M059J (cell line): ENCODE measurements around the gene EEF1A2. TPM values are rescaled to one million over a fixed set of nuclear protein-coding genes. Genes with fewer than 3 reads are reported as not detected.

Source experiments
- DNase-seq: peaks from one replicate; pipeline ENCODE4 v3.0.0-alpha.2; 2012; ENCODE audit warnings: low read depth
- total RNA-seq: library from RNA; depleted of rRNA; stranded (reverse); fragments of >200 nt; shearing (Covaris generic); gene quantifications from 2 replicates; pipeline ENCODE4 v1.2.3, GENCODE V29; 2014

EEF1A2 gene
- total RNA-seq, 1 experiment from 2014 or later, result 260 TPM

- DNase-seq, result no peak
These were observed 1.4 kb upstream of the EEF1A2 start for GRCh38 chr20:63500151-63500901.

- no peak for DNase-seq
These were observed 571 bp upstream of the EEF1A2 start for GRCh38 chr20:63499338-63499969.

DNA sequence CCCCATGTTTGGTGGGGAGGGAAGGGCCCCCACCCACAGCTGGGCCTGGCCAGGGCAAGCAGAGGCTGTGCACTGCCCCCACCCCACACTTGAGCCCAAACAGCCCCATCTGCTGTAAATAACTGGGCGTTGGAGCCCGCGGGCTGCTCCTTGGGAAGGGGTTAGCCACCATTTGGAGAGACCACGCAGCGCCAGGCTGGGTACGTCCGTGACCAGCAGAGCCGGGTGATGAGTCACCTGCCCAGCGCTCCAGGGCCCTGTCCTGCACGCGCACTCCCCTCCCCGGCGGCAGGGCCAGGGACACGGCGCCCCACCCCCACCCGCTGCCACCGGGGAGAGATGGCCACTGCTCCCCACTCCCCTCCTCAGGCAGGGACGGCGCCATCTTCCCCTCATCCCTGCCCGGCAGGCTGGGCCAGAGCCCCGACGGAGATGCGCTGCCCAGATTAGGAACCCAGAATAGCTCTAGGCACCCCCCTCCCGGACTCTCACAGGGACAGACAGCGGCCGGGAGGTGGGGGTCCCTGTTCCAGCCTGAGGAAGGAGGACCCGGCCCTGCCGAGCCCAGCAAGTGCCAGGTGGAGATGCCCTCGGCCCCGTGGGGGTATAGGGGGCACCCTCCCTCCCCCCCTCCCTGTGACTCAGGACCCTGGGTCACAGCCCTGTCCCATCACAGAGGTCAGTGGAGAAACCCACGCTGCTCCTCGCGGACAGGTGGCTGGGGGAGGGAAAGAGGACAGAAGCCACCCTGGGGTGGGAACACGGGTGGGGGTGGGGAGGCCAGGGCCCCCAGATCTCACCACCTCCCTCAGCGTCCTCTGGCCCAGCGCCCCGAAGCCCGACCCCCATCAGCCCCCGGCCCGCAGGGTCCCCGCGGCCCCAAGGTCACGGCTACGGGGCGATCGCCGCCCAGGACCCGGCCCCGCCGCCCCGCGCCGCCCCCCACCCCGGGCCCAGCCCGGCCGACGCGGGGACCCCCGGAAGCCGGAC is 642 bp downstream of the EEF1A2 start:
- DNase-seq, result peak; percentile 89

DNA sequence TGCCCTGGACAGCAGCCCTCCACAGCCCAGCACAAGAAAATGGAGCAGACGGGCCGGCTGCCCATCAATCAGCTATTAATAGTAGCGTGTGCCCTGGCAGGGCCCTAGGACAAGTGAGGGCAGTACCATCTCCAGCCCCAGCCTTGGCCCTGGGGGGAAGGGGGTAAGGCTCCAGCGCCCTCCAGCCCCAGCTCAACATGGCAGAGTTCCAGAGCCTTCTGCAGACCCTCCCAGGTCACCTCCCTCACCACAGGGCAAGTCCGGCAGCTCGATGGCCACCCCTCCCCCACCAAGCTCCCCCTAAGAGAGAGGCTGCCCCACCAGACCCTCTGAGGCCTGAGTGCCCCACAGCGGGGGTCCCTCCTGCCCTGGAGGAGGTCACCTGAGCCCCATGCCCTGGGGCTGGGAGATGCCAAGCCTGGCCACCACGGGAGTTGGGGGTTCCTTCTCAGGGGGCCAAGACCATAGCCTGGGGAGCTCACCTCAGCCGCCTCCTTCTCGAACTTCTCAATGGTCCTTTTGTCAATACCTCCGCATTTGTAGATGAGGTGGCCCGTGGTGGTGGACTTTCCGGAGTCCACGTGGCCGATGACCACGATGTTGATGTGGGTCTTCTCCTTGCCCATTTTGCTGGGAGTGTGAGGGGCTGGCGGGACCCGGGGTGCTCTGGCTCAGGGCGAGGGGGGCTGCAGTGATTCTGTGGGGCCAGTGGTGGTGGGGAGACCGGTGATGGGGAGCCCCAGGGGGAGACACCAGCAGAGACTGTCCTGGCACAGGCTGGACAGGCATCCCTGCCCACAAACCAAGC is 1.5 kb downstream of the EEF1A2 start:
- DNase-seq, result no peak

GRCh38 chr20:63496596-63497120 is 2.2 kb downstream of the EEF1A2 start:
- DNase-seq, result no peak

GRCh38 chr20:63495741-63496595 is 2.9 kb downstream of the EEF1A2 start:
- DNase-seq, result no peak

DNA sequence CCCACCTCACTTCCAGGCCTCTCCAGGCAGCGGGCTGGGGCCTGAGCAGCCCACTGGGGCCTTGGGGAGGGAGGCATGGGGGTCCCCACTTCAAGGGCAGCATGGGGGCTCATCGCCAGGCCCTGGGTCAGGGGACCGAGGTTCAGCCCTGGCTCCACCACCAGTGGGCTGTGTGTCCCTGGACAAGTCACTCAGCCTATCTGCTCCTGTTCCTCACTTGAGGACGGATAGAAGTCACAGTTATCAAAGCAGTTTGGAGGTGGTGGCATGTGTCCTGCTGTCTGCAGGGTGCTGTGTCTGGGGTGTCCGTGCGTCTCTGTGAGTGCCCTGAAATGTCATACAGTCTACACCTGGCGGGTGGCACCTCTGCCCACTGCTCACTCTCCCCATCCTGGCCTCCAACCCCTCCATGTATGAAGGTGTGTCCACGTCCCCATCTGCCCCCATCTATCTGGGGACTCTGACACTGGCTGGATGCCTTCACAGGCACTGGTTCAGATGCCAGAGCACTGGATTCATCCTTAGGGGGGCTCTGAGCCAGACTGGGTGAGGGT is 3.6 kb downstream of the EEF1A2 start:
- DNase-seq, result no peak

DNA sequence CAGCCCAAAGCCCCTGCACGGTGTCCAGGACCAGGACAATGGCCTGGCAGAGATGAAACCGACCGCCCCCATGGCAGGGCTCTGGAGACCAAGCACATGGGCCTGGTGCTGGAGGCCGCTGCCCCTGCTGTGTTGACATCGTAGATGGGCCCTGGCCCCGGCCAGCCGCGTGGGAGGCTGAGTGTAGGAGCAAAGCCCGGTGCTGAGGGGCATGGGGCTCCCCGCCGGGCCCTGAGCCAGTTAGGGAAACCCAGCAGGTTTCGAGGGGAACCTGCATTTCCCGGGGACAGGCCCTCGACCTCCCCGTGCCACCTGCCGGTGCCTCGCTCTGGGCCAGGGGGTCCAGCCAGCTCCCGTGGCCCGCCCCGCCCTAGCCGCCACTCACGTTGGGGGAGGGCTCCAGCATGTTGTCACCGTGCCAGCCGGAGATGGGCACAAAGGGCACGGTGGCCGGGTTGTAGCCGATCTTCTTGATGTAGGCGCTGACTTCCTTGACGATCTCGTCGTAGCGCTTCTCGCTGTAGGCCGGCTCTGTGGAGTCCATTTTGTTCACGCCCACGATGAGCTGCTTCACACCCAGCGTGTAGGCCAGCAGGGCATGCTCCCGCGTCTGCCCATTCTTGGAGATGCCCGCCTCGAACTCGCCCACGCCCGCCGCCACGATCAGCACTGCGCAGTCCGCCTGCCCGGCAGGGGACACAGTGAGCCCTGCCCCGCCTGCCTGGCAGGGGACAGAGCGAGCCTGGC is 4.3 kb downstream of the EEF1A2 start:
- DNase-seq, result no peak

- DNase-seq, result no peak
These were observed 4.8 kb downstream of the EEF1A2 start for GRCh38 chr20:63494084-63494419.

GRCh38 chr20:63493563-63494020 is 5.3 kb downstream of the EEF1A2 start:
- DNase-seq, result no peak

GRCh38 chr20:63492982-63493381 is 5.9 kb downstream of the EEF1A2 start:
- no peak for DNase-seq

DNA sequence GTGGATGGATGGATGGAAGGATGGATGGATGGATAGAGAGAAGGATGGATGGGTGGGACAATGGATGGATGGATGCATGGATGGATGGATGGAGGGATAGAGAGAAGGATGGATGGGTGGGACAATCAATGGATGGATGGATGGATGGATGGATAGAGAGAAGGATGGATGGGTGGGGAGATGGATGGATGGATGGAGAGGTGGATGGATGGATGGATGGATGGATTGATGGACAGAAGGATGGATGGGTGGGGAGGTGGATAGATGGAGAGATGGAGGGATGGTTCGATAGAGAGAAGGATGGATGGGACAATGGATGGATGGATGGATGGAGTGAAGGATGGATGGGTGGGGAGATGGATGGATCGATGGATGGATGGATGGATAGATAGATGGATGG is 6.4 kb downstream of the EEF1A2 start:
- no peak for DNase-seq

GRCh38 chr20:63491635-63492230 is 7.2 kb downstream of the EEF1A2 start:
- DNase-seq, result no peak

GRCh38 chr20:63491078-63491477 is 7.8 kb downstream of the EEF1A2 start:
- DNase-seq, result no peak

DNA sequence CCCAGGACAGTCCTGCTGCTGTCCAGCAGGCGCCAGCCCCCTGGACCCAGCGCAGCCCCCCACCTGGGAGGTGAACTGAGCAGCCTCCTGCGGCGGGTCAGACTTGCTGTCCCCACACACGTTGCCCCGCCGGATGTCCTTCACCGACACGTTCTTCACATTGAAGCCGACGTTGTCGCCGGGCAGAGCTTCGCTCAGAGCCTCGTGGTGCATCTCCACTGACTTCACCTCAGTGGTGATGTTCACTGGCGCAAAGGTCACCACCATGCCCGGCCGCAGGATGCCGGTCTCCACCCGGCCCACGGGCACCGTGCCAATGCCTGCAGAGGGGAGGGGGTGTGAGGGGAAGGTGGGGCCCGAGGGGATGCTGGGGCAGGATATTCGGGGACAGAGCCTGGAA is 8.5 kb downstream of the EEF1A2 start:
- no peak for DNase-seq

GRCh38 chr20:63488315-63489251 is 10.3 kb downstream of the EEF1A2 start:
- DNase-seq, result no peak

DNA sequence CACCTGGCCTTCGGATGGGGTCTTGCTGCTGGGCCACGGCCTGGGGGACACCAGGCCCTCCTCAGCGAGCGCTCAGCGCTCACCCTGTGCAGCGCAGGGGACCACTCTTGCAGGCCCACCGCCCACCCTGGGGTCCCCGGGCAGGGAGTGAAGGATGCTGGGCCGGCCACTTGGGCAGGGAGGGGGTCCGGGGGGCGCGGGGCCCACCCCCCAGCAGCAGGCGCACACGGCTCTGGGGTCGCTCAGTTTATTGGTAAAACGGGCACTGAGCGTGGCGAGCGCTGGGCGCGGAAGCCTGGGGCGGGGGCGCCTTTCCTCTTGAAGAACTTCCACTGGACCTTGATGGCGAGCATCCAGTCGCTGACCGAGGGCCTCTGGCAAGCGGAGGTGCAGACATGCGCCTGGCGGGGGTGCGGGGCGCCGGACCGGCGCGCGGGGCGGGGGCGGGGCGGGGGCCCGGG is 11.1 kb downstream of the EEF1A2 start:
- DNase-seq, result no peak
